Measurements from ENCODE around the gene CACNA2D1.

CACNA2D1 gene

GRCh38 chr7:82010416-82010815, 433.2 kb downstream of the CACNA2D1 start:
- DNase-seq (ENCODE audit: low read depth in 1 of 2, low spot score in 1 of 2): no peak

- no peak for DNase-seq (ENCODE audit: low read depth in 1 of 2, low spot score in 1 of 2)
Measured at GRCh38 chr7:82007315-82007714, 436.3 kb downstream of the CACNA2D1 start.

GRCh38 chr7:82005056-82005455, 438.5 kb downstream of the CACNA2D1 start:
- DNase-seq (ENCODE audit: low read depth in 1 of 2, low spot score in 1 of 2): no peak

- DNase-seq (ENCODE audit: low read depth in 1 of 2, low spot score in 1 of 2): no peak
Measured at GRCh38 chr7:81993186-81993585, 450.4 kb downstream of the CACNA2D1 start.

GRCh38 chr7:81990395-81990794, 453.2 kb downstream of the CACNA2D1 start:
- DNase-seq (ENCODE audit: low read depth in 1 of 2, low spot score in 1 of 2): no peak

- no peak for DNase-seq (ENCODE audit: low read depth in 1 of 2, low spot score in 1 of 2)
Measured at GRCh38 chr7:81986723-81987470, 456.7 kb downstream of the CACNA2D1 start.

- no peak for DNase-seq (ENCODE audit: low read depth in 1 of 2, low spot score in 1 of 2)
Measured at GRCh38 chr7:81983406-81983805, 460.2 kb downstream of the CACNA2D1 start.

- DNase-seq (ENCODE audit: low read depth in 1 of 2, low spot score in 1 of 2): no peak
Measured at GRCh38 chr7:81973117-81973516, 470.5 kb downstream of the CACNA2D1 start.

- DNase-seq (ENCODE audit: low read depth in 1 of 2, low spot score in 1 of 2): no peak
Measured at GRCh38 chr7:81960026-81960425, 483.6 kb downstream of the CACNA2D1 start.

GRCh38 chr7:81957517-81957916, 486.1 kb downstream of the CACNA2D1 start:
- no peak for DNase-seq (ENCODE audit: low read depth in 1 of 2, low spot score in 1 of 2)

- no peak for DNase-seq (ENCODE audit: low read depth in 1 of 2, low spot score in 1 of 2)
Measured at GRCh38 chr7:81956520-81956919, 487.1 kb downstream of the CACNA2D1 start.

GRCh38 chr7:81949306-81949705, 494.3 kb downstream of the CACNA2D1 start:
- DNase-seq (ENCODE audit: low read depth in 1 of 2, low spot score in 1 of 2): no peak

GRCh38 chr7:81944058-81944457, 499.5 kb downstream of the CACNA2D1 start:
- no peak for DNase-seq (ENCODE audit: low read depth in 1 of 2, low spot score in 1 of 2)

GRCh38 chr7:81937091-81937490, 506.5 kb downstream of the CACNA2D1 start:
- no peak for DNase-seq (ENCODE audit: low read depth in 1 of 2, low spot score in 1 of 2)

- DNase-seq (ENCODE audit: low read depth in 1 of 2, low spot score in 1 of 2): no peak
Measured at GRCh38 chr7:81934596-81935301, 508.8 kb downstream of the CACNA2D1 start.

GRCh38 chr7:81932936-81933335, 510.6 kb downstream of the CACNA2D1 start:
- no peak for DNase-seq (ENCODE audit: low read depth in 1 of 2, low spot score in 1 of 2)

GRCh38 chr7:81929386-81929785, 514.2 kb downstream of the CACNA2D1 start:
- DNase-seq (ENCODE audit: low read depth in 1 of 2, low spot score in 1 of 2): no peak

GRCh38 chr7:81926154-81926553, 517.4 kb downstream of the CACNA2D1 start:
- DNase-seq (ENCODE audit: low read depth in 1 of 2, low spot score in 1 of 2): no peak

- DNase-seq (ENCODE audit: low read depth in 1 of 2, low spot score in 1 of 2): no peak
Measured at GRCh38 chr7:81925530-81925929, 518.0 kb downstream of the CACNA2D1 start.

GRCh38 chr7:81924494-81924893, 519.1 kb downstream of the CACNA2D1 start:
- DNase-seq (ENCODE audit: low read depth in 1 of 2, low spot score in 1 of 2): no peak

GRCh38 chr7:81919494-81919893, 524.1 kb downstream of the CACNA2D1 start:
- no peak for DNase-seq (ENCODE audit: low read depth in 1 of 2, low spot score in 1 of 2)

GRCh38 chr7:81908220-81908619, 535.4 kb downstream of the CACNA2D1 start:
- no peak for DNase-seq (ENCODE audit: low read depth in 1 of 2, low spot score in 1 of 2)

- no peak for DNase-seq (ENCODE audit: low read depth in 1 of 2, low spot score in 1 of 2)
Measured at GRCh38 chr7:81903115-81903514, 540.5 kb downstream of the CACNA2D1 start.

All from stimulated activated CD4-positive, alpha-beta T cell treated with anti-CD3 and anti-CD28 coated beads, Interleukin-15, amount 100 ng/mL, for 1 hour (primary cell).